Activated T-cell treated with anti-CD3 and anti-CD28 coated beads, Interleukin-2, amount 50 U/mL, for 48 hours (primary cell): ENCODE data around the gene USP16.

Experiments used
- DNase-seq, 2 experiments: peaks; one replicate each; pipeline ENCODE4 v3.0.0-alpha.2; 2020

The USP16 gene

GRCh38 chr21:29034678-29035077, 10.2 kb downstream of the USP16 start:
- DNase-seq: no peak

DNA sequence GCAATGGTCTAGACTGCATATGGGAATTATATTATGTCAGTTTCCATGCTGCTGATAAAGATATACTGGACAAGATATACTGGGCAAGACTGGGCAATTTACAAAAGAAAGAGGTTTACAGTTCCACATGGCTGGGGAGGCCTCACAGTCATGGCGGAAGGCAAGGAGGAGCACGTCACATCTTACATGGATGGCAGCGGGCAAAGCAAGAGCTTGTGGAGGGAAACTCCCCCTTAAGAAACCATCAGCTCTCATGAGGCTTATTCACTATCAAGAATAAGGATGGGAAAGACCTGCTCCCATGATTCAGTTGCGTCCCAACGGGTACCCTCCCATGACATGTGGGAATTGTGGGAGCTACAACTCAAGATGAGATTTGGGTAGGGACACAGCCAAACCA, 27.8 kb downstream of the USP16 start:
- DNase-seq: no peak

GRCh38 chr21:29053011-29053553, 28.6 kb downstream of the USP16 start:
- no peak for DNase-seq

DNA sequence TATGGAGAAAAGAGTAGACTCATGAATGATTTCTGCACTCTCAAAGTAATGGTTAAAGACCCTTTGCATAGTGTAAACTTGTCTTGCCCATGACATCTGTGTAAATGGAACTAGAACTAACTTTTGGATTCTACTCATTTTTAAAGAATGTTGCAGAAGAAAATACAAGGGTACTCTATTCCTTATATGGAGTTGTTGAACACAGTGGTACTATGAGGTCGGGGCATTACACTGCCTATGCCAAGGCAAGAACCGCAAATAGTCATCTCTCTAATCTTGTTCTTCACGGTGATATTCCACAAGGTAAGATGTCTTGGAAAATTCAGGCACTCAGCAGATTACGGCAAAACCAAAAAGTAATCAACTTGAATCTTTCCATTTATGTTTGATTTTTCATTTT, 29.2 kb downstream of the USP16 start:
- no peak for DNase-seq

- DNase-seq: no peak
These were observed 30.6 kb downstream of the USP16 start for GRCh38 chr21:29055080-29055479.

GRCh38 chr21:29056005-29056404, 31.5 kb downstream of the USP16 start:
- DNase-seq: no peak

DNA sequence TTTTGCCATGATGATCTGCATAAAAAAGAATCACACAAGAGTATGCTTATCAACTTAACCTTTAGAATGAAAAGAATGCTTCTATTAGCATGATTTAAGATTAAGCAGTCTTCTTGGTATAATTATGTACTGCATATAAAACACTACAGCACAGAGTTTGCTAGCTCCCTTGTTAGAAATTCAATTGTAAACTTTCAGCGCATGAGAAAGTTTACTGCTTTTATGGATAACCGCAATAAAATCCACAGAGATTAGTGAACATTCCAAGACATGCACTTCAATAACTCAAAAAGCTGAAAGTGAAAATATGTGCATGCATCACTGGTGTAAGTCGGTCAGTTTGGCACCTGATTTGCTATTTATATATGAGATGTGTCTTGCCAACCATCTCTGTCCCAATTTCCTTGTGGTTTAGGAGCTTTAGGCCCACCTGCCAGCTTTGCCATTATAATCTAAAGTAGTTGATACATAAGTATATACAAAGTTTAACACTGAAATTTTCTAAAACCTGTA, 32.1 kb downstream of the USP16 start:
- no peak for DNase-seq

GRCh38 chr21:29064850-29065481, 40.5 kb downstream of the USP16 start:
- DNase-seq: no peak

DNA sequence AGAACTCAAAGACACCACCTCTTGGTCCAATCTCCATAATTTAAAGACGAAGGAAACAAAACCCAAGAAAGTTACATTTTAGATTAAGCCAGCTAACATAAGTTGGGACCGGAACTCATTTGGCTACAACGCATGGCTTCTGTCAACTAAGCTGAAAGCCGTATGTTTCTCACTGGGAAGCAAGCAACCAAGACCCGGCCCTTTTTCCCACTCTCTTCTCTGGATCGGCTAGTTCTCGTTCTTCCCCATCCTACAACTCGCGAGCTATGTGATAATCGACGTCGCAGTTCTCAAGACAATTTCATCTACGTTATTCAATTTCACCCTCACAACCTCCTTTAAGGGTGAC, 48.4 kb downstream of the USP16 start:
- no peak for DNase-seq

DNA sequence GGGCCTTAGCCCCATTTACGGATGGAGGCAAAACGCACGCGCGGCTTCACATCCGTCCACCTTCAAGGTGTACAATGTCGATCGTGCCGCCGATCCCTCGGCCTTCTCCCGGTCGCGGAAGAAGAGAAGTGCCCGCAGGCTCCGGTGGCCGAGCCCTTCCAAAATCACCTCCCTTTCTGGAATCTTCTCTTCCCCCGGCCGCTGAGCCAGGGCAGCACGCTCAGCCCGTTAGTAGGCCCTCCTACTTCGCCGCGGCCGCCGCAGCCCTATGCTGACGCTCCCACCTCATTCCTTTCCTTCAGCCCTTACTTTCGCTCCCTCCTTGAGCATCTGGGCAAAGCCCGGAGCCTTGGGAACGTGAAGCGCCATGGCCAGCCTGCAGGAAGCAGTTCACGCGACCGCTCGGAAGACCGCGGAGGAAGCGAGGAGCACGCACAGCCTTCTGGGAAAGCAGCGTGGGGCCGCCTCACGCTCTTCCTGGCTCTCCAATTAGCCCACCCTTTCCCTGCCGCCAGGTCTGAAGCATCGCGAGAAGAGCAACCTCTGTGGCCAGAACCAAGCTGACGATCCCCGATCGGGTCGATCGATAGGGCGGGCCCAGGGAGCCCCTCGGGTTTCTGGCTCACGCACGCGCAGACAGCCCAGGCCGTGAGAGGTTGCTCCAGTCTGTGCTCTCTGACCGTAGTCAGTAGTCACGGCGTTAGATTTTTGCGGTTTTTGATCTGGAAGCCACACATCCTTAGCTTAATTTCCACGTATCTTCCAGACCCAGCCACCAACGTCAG, 48.9 kb downstream of the USP16 start, which contains the start of gene CCT8:
CCT8 (minus strand) TSS at position 427 of the 785 bp plus-strand sequence; CDS start at position 369, 58 bp downstream.
- DNase-seq: peak; percentile 98

- no peak for DNase-seq
These were observed 49.5 kb downstream of the USP16 start for GRCh38 chr21:29074007-29074376.

DNA sequence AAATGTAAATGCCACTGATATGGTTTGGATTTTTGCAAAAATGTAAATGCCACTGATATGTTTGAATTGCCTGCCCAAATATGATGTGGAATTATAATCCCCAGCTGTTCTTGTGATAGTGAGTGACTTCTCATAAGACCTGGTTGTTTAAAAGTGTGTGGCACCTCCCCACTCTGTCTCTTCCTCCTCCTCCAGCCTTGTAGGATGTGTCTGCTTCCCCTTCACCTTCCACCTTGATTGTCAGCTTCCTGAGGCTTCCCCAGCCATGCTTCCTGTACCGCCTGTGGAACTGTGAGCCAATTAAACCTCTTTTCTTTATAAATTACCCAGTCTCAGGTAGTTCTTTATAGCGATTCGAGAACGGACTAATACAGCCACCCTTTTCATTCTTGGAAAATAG, 50.3 kb downstream of the USP16 start:
- DNase-seq: no peak

DNA sequence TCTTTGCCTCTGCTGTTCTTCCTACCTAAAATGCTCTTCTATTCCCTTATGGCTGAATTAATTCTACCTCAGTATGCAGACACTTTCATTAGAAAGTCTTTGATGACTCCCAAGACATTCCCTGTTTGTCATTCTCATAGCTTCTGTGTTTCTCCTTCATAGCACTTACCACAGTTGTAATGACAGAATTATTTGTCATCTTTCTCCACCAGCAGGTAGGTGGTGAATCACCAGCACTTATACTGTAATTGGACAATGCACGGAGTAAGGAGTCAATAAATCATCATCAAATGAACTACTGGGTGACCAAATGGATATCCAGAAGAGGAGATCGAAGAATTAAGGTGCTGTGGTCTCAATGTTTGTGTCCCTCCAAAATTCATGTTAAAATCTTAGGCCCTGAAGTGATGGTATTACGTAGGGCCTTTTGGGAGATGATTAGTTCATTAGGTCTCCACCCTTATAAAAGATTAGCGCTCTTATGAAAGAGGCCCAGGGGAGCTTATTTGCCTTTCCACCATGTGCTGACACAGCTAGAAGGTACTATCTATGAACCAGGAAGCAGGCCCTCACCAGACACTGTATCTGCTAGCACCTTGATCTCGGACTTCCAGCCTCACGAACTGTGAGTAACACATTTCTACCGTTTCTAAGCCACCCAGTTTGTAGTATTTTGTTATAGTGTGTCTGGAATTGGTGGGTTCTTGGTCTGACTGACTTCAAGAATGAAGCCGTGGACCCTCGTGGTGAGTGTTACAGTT, 51.4 kb downstream of the USP16 start:
- DNase-seq: no peak

GRCh38 chr21:29076731-29077640, 52.5 kb downstream of the USP16 start:
- peak; percentile 81 to 82 for DNase-seq

DNA sequence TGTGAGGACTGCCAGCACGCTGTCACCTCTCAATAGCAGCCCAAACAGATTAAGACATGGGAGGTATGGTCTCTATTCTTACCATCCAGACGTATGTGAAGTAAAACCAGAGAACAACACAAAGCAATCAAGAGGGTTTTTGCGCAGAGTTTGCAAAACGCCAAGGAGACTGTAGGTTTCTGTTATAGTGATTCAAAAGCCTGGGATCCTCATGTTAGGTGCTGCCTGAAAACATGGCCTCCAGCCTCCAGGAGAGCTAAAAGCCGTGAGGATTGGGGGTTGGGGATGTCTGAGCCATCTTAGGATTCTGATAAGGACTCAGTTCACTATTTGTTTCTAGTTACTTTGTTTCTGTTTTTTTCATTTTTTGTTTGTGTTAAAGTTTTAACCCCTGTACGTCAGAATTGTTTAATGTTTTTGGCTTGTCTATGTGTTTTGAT, 53.2 kb downstream of the USP16 start:
- DNase-seq: peak; percentile 52

DNA sequence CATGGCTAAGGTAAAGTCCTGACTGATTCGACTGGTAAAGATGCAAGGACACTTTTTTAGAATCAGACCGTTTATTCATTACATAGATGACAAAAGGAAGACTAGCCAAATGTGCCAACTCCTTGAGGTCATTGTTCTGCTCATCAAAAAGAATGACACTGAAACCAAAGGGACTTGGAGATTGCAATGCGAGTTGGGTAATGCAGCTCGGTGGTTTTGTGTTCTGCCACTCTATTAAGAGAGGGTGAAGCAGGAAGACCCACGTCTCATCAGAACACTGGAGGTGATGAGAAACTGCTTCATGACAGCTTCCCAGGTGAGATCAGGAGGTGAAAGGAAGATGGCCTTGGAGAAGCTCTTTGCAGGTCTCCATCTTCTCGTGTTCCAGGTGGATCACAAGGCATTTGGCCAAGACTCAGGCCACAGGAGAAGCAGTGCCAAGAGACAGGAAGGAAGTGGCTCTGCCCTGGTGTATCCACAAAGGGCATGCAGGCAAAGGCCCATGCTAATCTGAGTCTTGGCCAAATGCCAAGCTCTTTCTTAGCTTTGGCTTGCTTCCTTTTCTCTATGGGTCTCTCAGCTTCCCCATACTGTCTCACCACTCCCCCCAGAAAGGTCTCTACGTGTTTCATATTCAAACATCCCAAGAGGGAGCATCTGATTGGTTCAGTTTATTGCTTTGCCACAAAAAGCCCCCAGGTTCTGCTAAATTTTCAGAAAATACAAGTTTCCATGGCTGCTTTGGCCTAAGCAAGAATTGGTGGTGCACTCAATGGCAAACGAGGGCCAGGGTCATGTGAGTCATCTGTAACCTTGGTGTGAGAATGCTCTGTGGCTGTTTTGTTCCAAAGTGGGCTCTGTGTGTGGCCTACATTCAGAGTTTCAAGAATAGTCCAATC, 54.6 kb downstream of the USP16 start:
- DNase-seq: peak; percentile 50 to 61

GRCh38 chr21:29080454-29080941, 56.0 kb downstream of the USP16 start:
- DNase-seq: no peak

GRCh38 chr21:29082046-29082815, 57.8 kb downstream of the USP16 start:
- no peak for DNase-seq

DNA sequence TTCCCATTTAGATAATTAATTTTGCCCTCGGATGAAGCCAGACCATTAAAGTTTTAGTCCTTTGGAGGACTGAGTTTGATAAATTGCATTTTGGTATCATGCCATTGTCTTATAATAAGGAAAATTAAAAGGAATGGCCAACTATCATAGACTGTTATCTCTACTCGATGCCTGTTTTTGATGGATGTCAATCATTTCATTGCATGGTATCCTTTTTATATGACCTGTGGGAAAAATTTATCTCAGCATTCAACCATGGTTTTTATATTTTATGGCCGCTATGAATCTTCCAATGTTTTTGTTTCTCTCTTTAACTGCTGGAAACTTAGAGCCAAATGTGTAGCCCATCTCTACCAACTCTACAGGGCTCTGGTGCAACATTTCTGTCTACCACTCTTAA, 58.8 kb downstream of the USP16 start:
- DNase-seq: no peak

DNA sequence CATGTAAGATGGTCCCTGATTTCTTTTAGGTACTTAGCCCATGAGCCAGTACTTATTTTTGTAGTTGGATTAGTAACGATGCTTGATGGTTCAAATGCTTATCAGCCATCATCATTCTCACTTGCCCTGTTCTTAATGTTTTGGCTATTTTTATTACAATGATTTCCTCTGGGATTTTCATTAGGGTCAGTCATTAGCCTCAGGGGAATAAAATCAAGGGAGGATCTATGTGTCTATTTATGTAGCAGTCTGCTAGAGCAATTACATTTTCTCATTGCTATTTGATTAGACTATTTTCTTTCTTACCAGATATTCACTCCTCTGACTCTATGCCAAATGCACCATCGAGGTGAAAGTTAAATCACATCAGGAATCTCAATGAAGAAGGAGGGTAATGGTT, 59.9 kb downstream of the USP16 start:
- DNase-seq: no peak
